Stimulated activated CD4-positive, alpha-beta T cell treated with anti-CD3 and anti-CD28 coated beads, Interleukin-15, amount 100 ng/mL, for 48 hours (primary cell): Measurements from ENCODE around the gene IP6K2.
"Not testable (repeated sequence)": the region's sequence is repeated elsewhere in the genome, so short reads cannot be mapped to it uniquely, and the experiment has no call there.

Experiments used
- DNase-seq, 2 donors: peaks; one replicate each; pipeline ENCODE4 v3.0.0-alpha.2; 2020; ENCODE audit warnings: low read depth in 2 of 2

Gene IP6K2

DNA sequence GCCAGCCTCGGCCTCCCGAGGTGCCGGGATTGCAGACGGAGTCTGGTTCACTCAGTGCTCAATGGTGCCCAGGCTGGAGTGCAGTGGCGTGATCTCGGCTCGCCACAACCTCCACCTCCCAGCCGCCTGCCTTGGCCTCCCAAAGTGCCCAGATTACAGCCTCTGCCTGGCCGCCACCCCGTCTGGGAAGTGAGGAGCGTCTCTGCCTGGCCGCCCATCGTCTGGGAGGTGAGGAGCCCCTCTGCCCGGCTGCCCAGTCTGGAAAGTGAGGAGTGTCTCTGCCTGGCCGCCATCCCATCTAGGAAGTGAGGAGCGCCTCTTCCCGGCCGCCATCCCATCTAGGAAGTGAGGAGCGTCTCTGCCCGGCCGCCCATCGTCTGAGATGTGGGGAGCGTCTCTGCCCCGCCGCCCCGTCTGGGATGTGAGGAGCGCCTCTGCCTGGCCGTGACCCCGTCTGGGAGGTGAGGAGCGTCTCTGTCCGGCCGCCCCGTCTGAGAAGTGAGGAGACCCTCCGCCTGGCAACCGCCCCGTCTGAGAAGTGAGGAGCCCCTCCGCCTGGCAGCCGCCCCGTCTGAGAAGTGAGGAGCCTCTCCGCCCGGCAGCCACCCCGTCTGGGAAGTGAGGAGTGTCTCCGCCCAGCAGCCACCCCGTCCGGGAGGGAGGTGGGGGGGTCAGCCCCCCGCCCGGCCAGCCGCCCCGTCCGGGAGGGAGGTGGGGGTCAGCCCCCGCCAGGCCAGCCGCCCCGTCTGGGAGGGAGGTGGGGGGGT, 16.9 kb upstream of the IP6K2 start:
- not testable (repeated sequence) for DNase-seq

DNA sequence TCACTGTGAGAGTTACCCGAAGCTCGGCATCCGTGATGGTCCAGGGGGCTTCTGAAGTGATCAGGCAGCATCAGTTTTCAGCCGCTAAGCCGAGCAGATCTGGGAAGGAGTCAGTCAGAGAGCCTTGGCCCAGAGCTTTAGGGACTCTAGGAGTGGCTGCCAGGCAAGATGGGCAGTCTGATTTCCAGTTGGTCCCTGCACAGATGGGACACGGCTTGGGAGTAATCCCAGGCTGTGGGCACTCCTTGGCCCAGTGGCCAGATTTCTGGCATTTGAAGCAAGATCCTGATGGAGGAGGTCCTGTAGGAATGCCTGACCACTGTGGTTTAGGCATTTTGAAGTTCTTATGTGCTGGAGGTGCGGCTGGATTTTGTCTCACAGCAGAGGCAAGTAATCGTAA, 10.5 kb upstream of the IP6K2 start:
- DNase-seq = no peak

DNA sequence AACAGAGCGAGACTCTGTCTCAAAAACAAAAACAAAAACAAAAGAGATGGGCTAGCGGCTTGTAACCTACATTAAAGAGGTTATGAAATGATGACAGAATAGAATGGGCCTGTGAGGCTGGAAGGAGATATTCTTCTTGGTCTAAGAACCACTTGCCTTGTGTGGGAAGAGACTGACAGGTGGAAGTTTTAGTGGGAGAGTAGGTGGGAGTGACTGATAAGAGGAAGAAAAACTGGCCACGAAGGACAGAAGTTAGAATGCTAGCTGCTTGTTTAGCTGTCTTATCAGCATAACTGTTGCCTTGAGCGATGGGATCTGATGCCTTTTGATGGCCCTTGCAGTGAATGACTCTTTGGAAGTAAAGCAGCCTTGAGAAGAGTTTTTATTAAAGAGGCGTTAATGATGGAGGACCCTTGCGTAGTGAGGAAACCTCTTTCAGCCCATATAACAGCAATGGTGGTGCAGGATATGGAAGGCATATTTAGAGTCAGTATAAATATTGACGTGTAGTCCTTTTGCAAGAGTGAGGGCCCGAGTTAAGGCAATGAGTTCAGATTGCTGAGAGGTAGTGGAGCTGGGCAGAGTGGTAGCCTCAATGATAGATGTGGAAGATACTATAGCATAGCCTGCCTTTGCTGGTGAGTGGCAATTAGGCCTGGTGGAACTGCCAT, 8.3 kb upstream of the IP6K2 start:
- not testable (repeated sequence) for DNase-seq

DNA sequence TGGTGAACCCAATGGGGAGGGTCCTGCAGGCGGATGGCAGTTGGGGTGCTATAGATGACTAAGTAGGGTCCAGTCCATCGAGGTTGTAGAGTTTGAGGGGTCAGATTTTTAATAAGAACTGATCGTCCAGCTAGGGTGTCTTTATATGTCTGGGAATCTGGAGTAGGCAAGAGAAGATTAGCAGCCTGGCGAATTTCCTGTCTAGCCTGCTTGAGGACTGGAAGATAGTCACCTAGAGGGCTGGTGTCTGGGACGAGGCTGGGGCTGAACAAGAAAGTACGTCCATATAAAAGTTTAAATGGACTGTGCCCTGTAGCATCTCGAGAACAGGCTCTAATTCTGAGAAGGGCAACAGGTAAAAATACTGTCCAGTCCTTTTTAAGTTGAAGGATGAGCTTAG, 6.7 kb upstream of the IP6K2 start:
- DNase-seq = no peak

DNA sequence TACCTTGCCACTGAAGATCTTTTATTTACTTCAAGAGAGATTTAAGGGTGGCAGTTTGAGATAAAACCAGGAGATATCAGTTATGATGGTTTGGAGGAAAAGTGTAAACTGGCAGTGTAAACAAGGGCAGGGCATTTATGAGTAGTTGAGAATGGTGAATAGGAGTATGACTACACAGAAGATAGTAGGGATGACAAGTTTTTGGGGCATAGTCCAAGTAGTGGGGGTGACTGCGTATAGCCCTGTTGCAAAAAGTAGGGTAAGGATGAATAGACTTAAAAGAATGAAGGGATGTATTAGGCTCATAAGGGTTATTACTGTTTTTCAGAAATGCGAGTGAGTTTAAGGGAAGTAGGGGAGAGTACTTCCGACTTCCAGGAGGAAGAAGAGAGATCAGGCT, 6.3 kb upstream of the IP6K2 start:
- not testable (repeated sequence) for DNase-seq

DNA sequence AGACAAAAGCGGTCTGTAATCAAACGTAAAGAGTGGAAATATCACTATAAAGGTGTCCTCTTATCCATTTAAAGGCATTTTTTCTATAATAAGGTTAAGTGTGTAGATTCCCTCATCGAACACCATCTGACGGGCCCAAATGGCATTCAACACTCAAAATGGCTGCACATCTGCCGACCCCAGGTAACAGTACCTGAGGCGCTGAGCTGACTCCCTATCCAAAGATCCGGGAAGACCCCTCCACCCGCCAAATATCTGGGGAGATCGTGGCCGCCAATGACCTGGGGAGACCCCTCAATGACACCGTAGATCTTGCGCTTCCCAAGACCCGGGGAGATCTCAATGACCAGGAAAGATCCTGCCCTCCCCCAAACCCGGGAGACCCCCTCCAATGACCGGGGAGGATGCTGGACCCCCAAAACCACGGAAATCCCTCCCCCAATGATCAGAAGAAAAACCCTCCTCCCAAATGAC, 476 bp downstream of the IP6K2 start:
- no peak for DNase-seq

- no peak for DNase-seq
Observed at GRCh38 chr3:48715174-48715800, 1.7 kb downstream of the IP6K2 start.

DNA sequence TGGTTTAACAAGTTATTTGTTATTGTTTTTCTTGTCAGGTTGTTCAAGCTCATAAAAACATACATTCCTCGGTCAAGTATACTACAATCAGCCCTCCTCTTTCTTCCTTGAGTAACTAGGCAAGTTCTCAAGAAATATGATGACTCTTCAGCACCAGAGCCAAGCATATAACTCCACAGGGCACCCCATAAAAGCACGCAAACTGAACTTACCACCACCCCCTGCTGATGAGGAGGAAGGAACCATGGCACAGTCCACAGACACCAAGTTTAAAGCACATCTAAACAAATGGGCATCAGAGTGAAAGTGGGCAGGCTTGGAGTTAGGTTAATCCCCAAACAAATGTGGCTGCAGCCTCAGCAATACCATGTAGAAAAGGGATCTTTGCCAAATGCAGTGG, 5.3 kb downstream of the IP6K2 start:
- DNase-seq = no peak

DNA sequence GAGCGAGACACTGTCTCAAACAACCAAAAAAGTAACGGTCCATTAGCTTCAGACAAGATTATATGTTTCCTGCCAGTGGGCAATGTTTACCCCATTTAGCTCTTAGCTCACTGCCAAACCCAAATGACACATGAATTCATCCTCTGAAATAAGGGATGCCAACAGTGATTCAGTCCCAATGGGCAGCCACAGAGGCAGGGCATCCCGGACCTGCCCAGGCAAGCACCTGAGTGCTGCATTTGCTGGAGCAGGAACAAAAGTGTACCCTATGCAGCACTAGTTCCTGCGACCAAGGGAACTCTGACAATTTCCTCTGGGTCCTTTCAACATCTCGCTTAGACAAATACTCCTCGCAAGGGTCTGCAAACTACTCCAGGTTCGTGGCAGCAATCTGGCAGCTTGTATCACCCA, 8.0 kb downstream of the IP6K2 start:
- no peak for DNase-seq

DNA sequence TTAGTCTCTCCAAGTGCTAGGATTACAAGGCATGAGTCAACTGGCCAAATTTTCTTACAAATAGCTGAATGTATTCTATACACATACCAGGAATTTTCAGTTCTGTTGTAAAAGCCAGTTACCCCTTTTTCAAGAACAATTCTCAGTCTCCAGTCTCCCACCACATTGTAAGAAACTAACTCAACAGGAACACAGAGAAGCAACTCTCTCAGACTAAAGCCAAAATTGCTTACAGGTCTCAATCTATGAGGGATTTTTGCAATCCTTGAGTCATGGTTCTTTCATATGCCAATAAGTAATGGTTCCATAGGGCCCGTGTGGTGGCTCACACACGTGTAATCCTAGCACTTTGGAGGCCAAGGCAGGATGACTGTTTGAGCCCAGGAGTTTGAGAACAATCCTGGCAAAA, 8.5 kb downstream of the IP6K2 start:
- DNase-seq = no peak

DNA sequence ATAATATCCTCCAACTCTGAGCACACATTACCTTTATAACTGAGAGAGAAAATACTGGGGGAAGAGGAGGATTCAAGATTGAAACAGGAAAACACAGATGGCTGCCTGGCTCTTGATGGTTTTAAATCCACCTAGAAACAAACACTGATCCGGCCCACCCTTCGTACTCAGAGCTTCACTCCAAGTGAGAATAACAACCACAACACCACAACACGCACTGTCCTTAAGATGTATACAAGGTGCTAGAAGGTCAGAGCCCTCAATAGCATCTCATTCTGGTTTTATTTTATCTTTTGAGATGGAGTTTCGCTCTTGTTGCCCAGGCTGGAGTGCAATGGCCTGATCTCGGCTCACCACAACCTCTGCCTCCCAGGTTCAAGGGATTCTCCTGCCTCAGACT, 9.9 kb downstream of the IP6K2 start:
- no peak for DNase-seq

DNA sequence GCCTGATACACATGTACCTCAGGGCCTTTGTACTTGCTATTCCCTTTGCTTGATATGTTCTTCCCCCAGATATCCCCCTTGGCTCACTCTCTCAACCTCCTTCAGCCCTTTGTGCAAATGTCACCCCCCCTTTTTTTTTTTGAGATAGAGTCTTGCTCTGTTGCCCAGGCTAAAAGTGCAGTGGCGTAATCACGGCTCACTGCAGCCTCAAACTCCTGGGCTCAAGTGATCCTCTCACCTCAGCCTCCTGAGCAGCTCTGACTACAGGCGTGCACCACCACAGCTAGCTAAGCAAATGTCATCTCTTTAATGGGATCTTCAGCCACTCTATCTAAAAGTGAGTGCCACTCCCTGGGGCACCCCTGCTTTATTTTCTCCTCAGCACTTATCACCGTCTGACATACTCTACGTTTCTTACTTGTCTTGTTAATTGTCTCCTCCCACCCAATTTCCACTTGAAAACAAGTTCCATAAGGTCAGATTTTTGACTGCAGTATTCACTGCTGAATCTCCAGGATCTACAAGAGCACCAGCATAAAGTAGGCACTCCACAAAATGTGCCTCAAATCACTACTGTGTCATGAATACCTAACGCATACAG, 14.6 kb downstream of the IP6K2 start:
- DNase-seq = no peak

DNA sequence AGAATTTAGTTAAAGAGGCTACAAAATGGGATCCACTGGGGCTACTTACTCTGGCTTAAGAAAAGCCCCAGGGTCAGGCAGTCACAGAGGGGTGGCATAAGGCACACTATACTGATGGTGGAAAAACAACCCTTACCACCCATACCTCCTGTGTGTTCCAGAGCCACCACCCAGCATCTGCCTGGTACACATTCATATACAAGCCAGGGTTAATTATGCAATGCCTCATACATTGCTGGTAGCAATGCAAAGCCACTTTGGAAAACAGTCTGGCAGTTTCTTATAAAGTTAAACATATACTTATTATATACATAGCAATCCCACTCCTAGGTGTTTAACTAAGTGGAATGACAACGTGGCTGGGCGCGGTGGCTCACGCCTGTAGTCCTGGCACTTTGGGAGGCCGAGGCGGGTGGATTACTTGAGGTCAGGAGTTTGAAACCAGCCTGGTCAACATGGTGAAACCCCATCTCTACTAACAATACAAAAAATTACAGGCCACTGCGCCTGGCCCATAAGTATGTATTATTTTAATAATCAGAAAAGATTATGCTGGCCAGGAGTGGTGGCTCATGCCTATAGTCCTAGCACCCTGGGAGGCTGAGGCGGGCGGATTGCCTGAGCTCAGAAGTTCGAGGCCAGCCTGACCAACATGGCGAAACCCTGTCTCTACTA, 16.2 kb downstream of the IP6K2 start:
- no peak for DNase-seq

- no peak for DNase-seq
Observed at GRCh38 chr3:48698891-48699290, 18.1 kb downstream of the IP6K2 start.

DNA sequence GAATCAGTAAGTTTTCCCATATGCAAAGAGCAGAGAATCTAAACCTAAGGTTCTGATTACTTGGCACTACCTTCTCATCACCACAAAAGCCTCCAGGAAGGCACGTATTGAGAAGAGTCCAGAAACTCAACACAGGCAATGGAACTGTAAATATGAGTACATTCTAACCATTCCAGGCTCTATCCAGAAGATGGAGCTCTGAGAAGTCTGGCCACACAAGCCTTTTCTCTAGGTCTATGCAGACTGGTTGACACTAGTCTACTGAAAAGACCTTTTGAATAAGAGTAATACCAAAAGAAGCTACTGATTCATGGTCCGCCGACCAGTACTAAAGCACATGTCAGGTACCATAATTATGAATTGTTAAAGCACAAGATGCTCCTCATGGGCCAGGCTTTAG, 19.1 kb downstream of the IP6K2 start:
- no peak for DNase-seq

GRCh38 chr3:48696601-48697000, 20.4 kb downstream of the IP6K2 start:
- no peak for DNase-seq

DNA sequence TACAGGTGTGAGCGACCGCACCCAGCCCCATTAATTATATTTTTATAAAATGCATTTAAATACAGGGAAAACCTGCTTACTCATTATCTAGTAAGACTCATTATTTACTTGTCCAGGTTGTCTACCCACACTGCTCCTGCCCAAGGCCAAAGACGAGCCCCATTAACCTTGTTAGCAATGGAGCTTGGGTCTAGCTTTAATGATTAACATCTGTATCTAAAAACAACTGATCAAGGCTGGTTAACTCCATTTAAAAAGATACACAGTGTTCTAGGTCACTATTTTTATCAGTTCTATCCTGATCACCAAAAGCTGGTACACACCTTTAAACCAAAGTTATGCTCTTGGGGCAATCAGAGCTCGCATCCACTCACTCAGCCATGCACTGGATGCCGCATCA, 20.9 kb downstream of the IP6K2 start:
- no peak for DNase-seq

GRCh38 chr3:48695393-48695753, 21.6 kb downstream of the IP6K2 start:
- DNase-seq = no peak

- no peak for DNase-seq
Observed at GRCh38 chr3:48694610-48695392, 22.2 kb downstream of the IP6K2 start.

- DNase-seq = no peak
Observed at GRCh38 chr3:48693826-48694225, 23.2 kb downstream of the IP6K2 start.

DNA sequence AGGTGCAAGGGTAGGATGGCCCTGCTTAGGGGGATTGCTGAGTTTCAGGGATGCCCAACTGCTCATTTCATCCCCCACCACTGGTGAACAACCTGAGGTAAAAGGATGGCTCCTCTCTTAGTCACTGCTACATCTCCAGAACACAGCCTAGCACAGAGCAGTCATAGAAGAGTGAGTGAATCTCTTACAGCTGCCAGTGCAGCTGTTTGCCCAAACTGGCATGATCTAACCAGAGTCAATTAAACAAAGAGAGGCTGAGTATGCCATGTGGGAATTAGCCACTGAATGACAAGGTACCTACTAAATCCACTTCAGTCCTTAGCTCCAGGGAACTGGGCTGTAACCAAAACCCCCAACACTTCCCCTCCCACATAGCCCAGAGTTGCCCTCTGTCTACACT, 24.5 kb downstream of the IP6K2 start:
- no peak for DNase-seq
